ENCODE measurements around the gene SRRM2.

The SRRM2 gene

GRCh38 chr16:2799859-2800226 lies 47.4 kb downstream of the SRRM2 start:
- DNase-seq (ENCODE audit: low read depth): peak; percentile 83
- H3K4me3 ChIP-seq (ENCODE audit: low read length): no peak overlapping the region
- TF ChIP-seq CTCF (IDR thresholded peaks at IDR 0.05; ENCODE audit: insufficient read depth, low read depth, low read length, missing control alignments): no peak

GRCh38 chr16:2803545-2804195 lies 51.2 kb downstream of the SRRM2 start:
- no peak overlapping the region for H3K4me3 ChIP-seq (ENCODE audit: low read length)
- no peak for DNase-seq (ENCODE audit: low read depth)
- no peak for TF ChIP-seq CTCF (IDR thresholded peaks at IDR 0.05; ENCODE audit: insufficient read depth, low read depth, low read length, missing control alignments)

- no peak overlapping the region for H3K4me3 ChIP-seq (ENCODE audit: low read length)
- DNase-seq (ENCODE audit: low read depth): no peak
- no peak for TF ChIP-seq CTCF (IDR thresholded peaks at IDR 0.05; ENCODE audit: insufficient read depth, low read depth, low read length, missing control alignments)
Observed at GRCh38 chr16:2804728-2805127, 52.3 kb downstream of the SRRM2 start.

- no peak for TF ChIP-seq CTCF (IDR thresholded peaks at IDR 0.05; ENCODE audit: insufficient read depth, low read depth, low read length, missing control alignments)
- no peak overlapping the region for H3K4me3 ChIP-seq (ENCODE audit: low read length)
- no peak for DNase-seq (ENCODE audit: low read depth)
Observed at GRCh38 chr16:2806286-2806685, 53.8 kb downstream of the SRRM2 start.

GRCh38 chr16:2808181-2808580 lies 55.7 kb downstream of the SRRM2 start:
- no peak for DNase-seq (ENCODE audit: low read depth)

GRCh38 chr16:2809149-2809760 lies 56.8 kb downstream of the SRRM2 start:
- DNase-seq (ENCODE audit: low read depth): no peak
- no peak overlapping the region for H3K4me3 ChIP-seq (ENCODE audit: low read length)
- no peak for TF ChIP-seq CTCF (IDR thresholded peaks at IDR 0.05; ENCODE audit: insufficient read depth, low read depth, low read length, missing control alignments)

More at GRCh38 chr16:2808181-2808580, 55.7 kb downstream of the SRRM2 start:
- no peak overlapping the region for H3K4me3 ChIP-seq (ENCODE audit: low read length)
- TF ChIP-seq CTCF (IDR thresholded peaks at IDR 0.05; ENCODE audit: insufficient read depth, low read depth, low read length, missing control alignments): no peak

GRCh38 chr16:2810651-2811050 lies 58.2 kb downstream of the SRRM2 start:
- TF ChIP-seq CTCF (IDR thresholded peaks at IDR 0.05; ENCODE audit: insufficient read depth, low read depth, low read length, missing control alignments): no peak
- no peak for DNase-seq (ENCODE audit: low read depth)
- no peak overlapping the region for H3K4me3 ChIP-seq (ENCODE audit: low read length)

Data from epithelial cell of esophagus (primary cell).